IMR-90 (cell line): ENCODE data around the gene CLDN8. TPM values are rescaled to one million over a fixed set of nuclear protein-coding genes. Genes with fewer than 3 reads are reported as not detected.
A peak's percentile ranks its signal among the peaks of the same experiment; 100 is the strongest.

Source experiments
- ATAC-seq: fragments of 200-7000 bp; cut with Tn5 transposase; 2 replicates; pipeline ENCODE4 v1.9.1; 2020; ENCODE audit warnings: low read depth, mild to moderate bottlenecking, moderate library complexity
- BruUV-seq: library from RNA; stranded (reverse); fragments of 400-500 nt; replicated peaks from 2 replicates; lab custom pipeline; 2021; lab: Mats Ljungman, UMichigan
- CTCF ChIA-PET: fragments of 300-600 bp; formaldehyde crosslinking; extraction: SDS; loops from one replicate; lab custom pipeline; 2021; ENCODE audit warnings: antibody characterized with exemption; lab: Yijun Ruan, JAX
- POLR2A ChIA-PET: fragments of 300-600 bp; sonication (Branson Sonifier 250); formaldehyde crosslinking; loops from one replicate; lab custom pipeline; 2022; ENCODE audit warnings: antibody characterized with exemption; ENCODE audit not compliant: unreplicated experiment; lab: Charles Lee
- DNase-seq: peaks from one replicate; pipeline ENCODE4 v3.0.0; 2013
- H2AFZ ChIP-seq: replicated peaks from 2 replicates; pipeline ENCODE3; 2013; ENCODE audit warnings: low read length, mild to moderate bottlenecking; ENCODE audit not compliant: poor library complexity
- H2AK5ac ChIP-seq: 2 replicates; pipeline ENCODE4 v1.6.1; 2013; ENCODE audit warnings: low read depth, low read length, inconsistent platforms
- H2AK9ac ChIP-seq: replicated peaks from 2 replicates; pipeline ENCODE3; 2013; ENCODE audit warnings: mild to moderate bottlenecking, low read depth, low read length, moderate library complexity; ENCODE audit not compliant: poor library complexity
- H2BK120ac ChIP-seq: 2 replicates; pipeline ENCODE4 v1.6.1; 2013; ENCODE audit warnings: low read depth, low read length, inconsistent platforms
- H2BK15ac ChIP-seq: 3 replicates; pipeline ENCODE4 v1.6.1; 2013; ENCODE audit warnings: low read depth, low read length, inconsistent platforms
- H2BK20ac ChIP-seq: 2 replicates; pipeline ENCODE4 v1.6.1; 2013; ENCODE audit warnings: low read depth, mild to moderate bottlenecking, inconsistent platforms, low read length, moderate library complexity
- H2BK5ac ChIP-seq: 2 replicates; pipeline ENCODE4 v1.6.1; 2013; ENCODE audit warnings: mild to moderate bottlenecking, low read depth, low read length, inconsistent platforms; ENCODE audit not compliant: poor library complexity, severe bottlenecking
- H3K14ac ChIP-seq: replicated peaks from 2 replicates; pipeline ENCODE4 v1.6.1; 2013; ENCODE audit warnings: low read depth, low read length, inconsistent platforms
- H3K18ac ChIP-seq: 2 replicates; pipeline ENCODE4 v1.6.1; 2013; ENCODE audit warnings: low read depth, low read length, control low read depth
- H3K23ac ChIP-seq: 2 replicates; pipeline ENCODE4 v1.6.1; 2013; ENCODE audit warnings: low read depth, low read length, inconsistent platforms
- H3K27ac ChIP-seq: 2 replicates; pipeline ENCODE4 v1.5.1; 2013; ENCODE audit warnings: mild to moderate bottlenecking, control low read depth, low read length; ENCODE audit not compliant: insufficient read depth
- H3K27me3 ChIP-seq: 2 replicates; pipeline ENCODE4 v1.6.1; 2013; ENCODE audit warnings: low read length; ENCODE audit not compliant: control insufficient read depth, insufficient read depth
- H3K36me3 ChIP-seq: 2 replicates; pipeline ENCODE4 v1.6.1; 2013; ENCODE audit warnings: low read length, mixed read lengths; ENCODE audit not compliant: control insufficient read depth, insufficient read depth
- H3K4ac ChIP-seq: 2 replicates; pipeline ENCODE4 v1.6.1; 2013; ENCODE audit warnings: low read depth, low read length, inconsistent platforms
- H3K4me1 ChIP-seq: 2 replicates; pipeline ENCODE4 v1.6.1; 2013; ENCODE audit warnings: low read length, mixed read lengths; ENCODE audit not compliant: control insufficient read depth, insufficient read depth
- H3K4me2 ChIP-seq: 2 replicates; pipeline ENCODE4 v1.6.1; 2013; ENCODE audit warnings: low read depth, mild to moderate bottlenecking, control low read depth, low read length, moderate library complexity
- H3K4me3 ChIP-seq: 2 replicates; pipeline ENCODE4 v1.5.1; 2013; ENCODE audit warnings: low read depth, mild to moderate bottlenecking, control low read depth, low read length, moderate library complexity; ENCODE audit not compliant: insufficient read depth
- H3K56ac ChIP-seq: 2 replicates; pipeline ENCODE4 v1.6.1; 2013; ENCODE audit warnings: low read length, inconsistent platforms; ENCODE audit not compliant: insufficient read depth; ENCODE audit errors: extremely low read depth
- H3K79me1 ChIP-seq, 2 experiments: 2 replicates each; pipeline ENCODE4 v1.6.1; 2013; ENCODE audit warnings: low read length in 2 of 2, inconsistent platforms in 1 of 2, low read depth in 1 of 2
- H3K9ac ChIP-seq: 2 replicates; pipeline ENCODE4 v1.6.1; 2013; ENCODE audit warnings: low read depth, low read length, control low read depth
- H3K9me1 ChIP-seq: 2 replicates; pipeline ENCODE4 v1.6.1; 2013; ENCODE audit warnings: low read length, inconsistent platforms; ENCODE audit not compliant: insufficient read depth
- H3K9me3 ChIP-seq: 2 replicates; pipeline ENCODE4 v1.6.1; 2013; ENCODE audit warnings: low read length; ENCODE audit not compliant: control insufficient read depth, insufficient read depth
- H4K20me1 ChIP-seq: 2 replicates; pipeline ENCODE4 v1.6.1; 2013; ENCODE audit warnings: low read length, inconsistent platforms; ENCODE audit not compliant: insufficient read depth
- H4K5ac ChIP-seq: 2 replicates; pipeline ENCODE4 v1.6.1; 2013; ENCODE audit warnings: mild to moderate bottlenecking, low read depth, low read length, control low read depth
- H4K8ac ChIP-seq, 2 experiments: 2 replicates each; pipeline ENCODE4 v1.6.1; 2013; ENCODE audit warnings: low read depth in 2 of 2, low read length in 2 of 2, control low read depth in 1 of 2, inconsistent platforms in 1 of 2
- H4K91ac ChIP-seq: 2 replicates; pipeline ENCODE4 v1.6.1; 2013; ENCODE audit warnings: low read depth, low read length, inconsistent platforms; ENCODE audit not compliant: insufficient read depth
- RAD21 ChIP-seq: IDR thresholded peaks from 2 replicates; pipeline ENCODE4 v1.6.1; 2012; ENCODE audit warnings: low read length, improper control_type of control experiment
- RCOR1 ChIP-seq: IDR thresholded peaks from 2 replicates; pipeline ENCODE4 v1.6.1; 2012; ENCODE audit warnings: mild to moderate bottlenecking, low read length, improper control_type of control experiment; ENCODE audit not compliant: insufficient replicate concordance
- WGBS, 2 experiments: methylation state at CpG; one replicate each; pipeline versions ENCODE4 v1.1.5 to v1.1.7; 2013; ENCODE audit warnings: missing lambda C conversion rate in 2 of 2; ENCODE audit not compliant: insufficient read length in 1 of 2; ENCODE audit errors: extremely low coverage in 2 of 2; 5-methylcytosine and 5-hydroxymethylcytosine counted together
- dilution Hi-C: fragments of 300-500 bp; cut with HindIII; formaldehyde crosslinking; loops from one replicate; pipeline ENCODE4 v1.14.3; 2018; ENCODE audit warnings: low sequenced_read_pairs; ENCODE audit not compliant: unreplicated experiment
- in situ Hi-C: fragments of 300-500 bp; cut with MboI; formaldehyde crosslinking; loops from 3 replicates; pipeline ENCODE4 v1.14.3; 2019; ENCODE audit warnings: low sequenced_read_pairs, inconsistent platforms, mixed read lengths
- intact Hi-C: fragments of 100-400 bp; cut with micrococcal nuclease; formaldehyde crosslinking; loops from 2 replicates; pipeline ENCODE4 v1.10.0; 2022
- polyA plus RNA-seq, 3 experiments: library from polyadenylated mRNA; depleted of rRNA; stranded (reverse); fragments of >200 nt; gene quantifications; 2 replicates each; pipeline ENCODE4 v1.2.3, GENCODE V29; 2012; ENCODE audit warnings: low replicate concordance in 1 of 3
- total RNA-seq: library from RNA; depleted of rRNA; stranded (reverse); fragments of >200 nt; gene quantifications from 2 replicates; pipeline ENCODE4 v1.2.3, GENCODE V29; 2012
- TF ChIP-seq, protein P1 (sequence below): fragments of 150-350 bp; IDR thresholded peaks from 2 replicates; pipeline ENCODE4 v1.6.1; 2017; ENCODE audit warnings: mild to moderate bottlenecking, antibody characterized with exemption, low read length, low read depth
- TF ChIP-seq, protein P2 (sequence below): fragments of 150-350 bp; IDR thresholded peaks from 2 replicates; pipeline ENCODE4 v1.6.1; 2016; ENCODE audit warnings: low read depth, mild to moderate bottlenecking, low read length, moderate library complexity, borderline replicate concordance

CLDN8 gene
- total and polyA plus RNA-seq, 2 of the 4 experiments (the other 2 are of a cell fraction) = not detected

DNA sequence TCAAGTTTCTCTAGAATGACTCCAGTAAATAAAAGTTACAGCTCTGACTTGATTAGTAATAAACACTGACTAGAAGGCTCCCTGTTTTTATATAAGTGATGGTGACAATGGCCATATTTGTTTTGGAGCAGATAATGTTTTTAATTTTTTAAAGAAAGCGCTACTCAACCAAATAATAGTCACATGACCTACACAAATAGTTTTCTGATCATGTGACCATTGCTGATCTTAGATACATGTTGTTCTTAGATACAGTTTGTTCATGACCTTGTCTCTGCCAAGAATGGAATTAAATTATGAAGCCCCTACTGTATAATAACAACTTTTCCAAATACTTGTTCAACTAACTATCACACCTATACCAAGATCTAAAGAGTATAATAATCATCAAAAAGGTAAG is 22.3 kb upstream of the CLDN8 start:
- Histone ChIP-seq H2BK5ac (no peak overlapping the region), H3K36me3 (no peaks in the 10 kb centered on the region), H3K27me3 (no peaks in the 10 kb centered on the region), H2AFZ (no peak overlapping the region), H4K5ac (no peak overlapping the region), H3K14ac (no peak overlapping the region), H3K27ac (no peak overlapping the region), H3K4me2 (no peak overlapping the region), H3K4me3 (no peak overlapping the region), H3K9me3 (peaks cover 2% of the 10 kb centered on the region; the same call in 1 of the 2 replicates), H2BK20ac (no peak overlapping the region), H4K20me1 (no peaks in the 10 kb centered on the region), H3K4me1 (no peaks in the 10 kb centered on the region), H4K91ac (no peak overlapping the region), H4K8ac (no peak overlapping the region), H2BK120ac (no peak overlapping the region), H3K18ac (no peak overlapping the region), H3K56ac (no peak overlapping the region), H2BK15ac (no peak overlapping the region), H2AK9ac (no peak overlapping the region), H3K79me1 (no peaks in the 10 kb centered on the region), H3K4ac (no peak overlapping the region), H3K9me1 (no peaks in the 10 kb centered on the region), H2AK5ac (no peak overlapping the region), H3K23ac (no peak overlapping the region), H3K9ac (no peak overlapping the region)
- no TSS peak for BruUV-seq
- no CpG with 5 or more reads among the region's 1 CpG for whole genome bisulfite sequencing, 2 experiments
- ATAC-seq (no peak), DNase-seq (no peak)
- ChIA-PET POLR2A (no interaction called here), CTCF (no interaction called here)
- dilution Hi-C loops (no loop called here), intact Hi-C loops (no loop called here), in situ Hi-C loops (no loop called here)
- TF ChIP-seq RAD21 = no peak
- TF ChIP-seq, protein P1, sequence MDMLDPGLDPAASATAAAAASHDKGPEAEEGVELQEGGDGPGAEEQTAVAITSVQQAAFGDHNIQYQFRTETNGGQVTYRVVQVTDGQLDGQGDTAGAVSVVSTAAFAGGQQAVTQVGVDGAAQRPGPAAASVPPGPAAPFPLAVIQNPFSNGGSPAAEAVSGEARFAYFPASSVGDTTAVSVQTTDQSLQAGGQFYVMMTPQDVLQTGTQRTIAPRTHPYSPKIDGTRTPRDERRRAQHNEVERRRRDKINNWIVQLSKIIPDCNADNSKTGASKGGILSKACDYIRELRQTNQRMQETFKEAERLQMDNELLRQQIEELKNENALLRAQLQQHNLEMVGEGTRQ = peak; percentile 11; the same call in 1 of the 2 replicates
- TF ChIP-seq RCOR1 = no peak
- TF ChIP-seq, protein P2, sequence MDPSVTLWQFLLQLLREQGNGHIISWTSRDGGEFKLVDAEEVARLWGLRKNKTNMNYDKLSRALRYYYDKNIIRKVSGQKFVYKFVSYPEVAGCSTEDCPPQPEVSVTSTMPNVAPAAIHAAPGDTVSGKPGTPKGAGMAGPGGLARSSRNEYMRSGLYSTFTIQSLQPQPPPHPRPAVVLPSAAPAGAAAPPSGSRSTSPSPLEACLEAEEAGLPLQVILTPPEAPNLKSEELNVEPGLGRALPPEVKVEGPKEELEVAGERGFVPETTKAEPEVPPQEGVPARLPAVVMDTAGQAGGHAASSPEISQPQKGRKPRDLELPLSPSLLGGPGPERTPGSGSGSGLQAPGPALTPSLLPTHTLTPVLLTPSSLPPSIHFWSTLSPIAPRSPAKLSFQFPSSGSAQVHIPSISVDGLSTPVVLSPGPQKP = no peak
